ENCODE data around the gene AACS.

DNA sequence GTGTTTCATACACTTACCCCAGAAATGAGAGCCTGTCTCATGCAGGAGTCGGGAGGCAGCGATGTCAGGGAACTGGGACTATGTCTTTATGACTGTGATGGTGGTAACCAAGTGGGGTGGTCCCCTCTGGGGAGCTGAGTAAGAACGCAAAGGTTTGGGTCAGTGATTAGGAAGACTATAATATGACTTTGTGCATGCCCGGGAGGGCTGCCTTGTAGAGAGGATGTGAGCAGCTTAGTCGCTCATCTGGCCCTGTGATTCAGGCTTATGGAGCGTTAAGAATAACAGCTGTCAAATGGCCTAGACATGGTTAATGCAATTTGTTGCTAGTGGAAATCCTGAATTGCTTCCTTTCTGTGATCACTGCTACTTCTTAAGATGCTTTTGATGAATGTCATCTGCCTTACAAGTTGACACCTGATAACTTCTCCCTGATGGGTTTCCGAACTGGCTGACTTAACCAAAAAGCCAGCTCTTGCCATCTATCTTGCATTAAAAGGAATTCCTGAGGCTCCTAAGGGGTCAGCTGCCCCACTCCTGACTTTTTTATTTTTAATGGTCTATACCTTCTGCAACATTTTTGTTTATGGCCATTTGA lies 35.4 kb upstream of the AACS start:
- TF ChIP-seq, protein P1, sequence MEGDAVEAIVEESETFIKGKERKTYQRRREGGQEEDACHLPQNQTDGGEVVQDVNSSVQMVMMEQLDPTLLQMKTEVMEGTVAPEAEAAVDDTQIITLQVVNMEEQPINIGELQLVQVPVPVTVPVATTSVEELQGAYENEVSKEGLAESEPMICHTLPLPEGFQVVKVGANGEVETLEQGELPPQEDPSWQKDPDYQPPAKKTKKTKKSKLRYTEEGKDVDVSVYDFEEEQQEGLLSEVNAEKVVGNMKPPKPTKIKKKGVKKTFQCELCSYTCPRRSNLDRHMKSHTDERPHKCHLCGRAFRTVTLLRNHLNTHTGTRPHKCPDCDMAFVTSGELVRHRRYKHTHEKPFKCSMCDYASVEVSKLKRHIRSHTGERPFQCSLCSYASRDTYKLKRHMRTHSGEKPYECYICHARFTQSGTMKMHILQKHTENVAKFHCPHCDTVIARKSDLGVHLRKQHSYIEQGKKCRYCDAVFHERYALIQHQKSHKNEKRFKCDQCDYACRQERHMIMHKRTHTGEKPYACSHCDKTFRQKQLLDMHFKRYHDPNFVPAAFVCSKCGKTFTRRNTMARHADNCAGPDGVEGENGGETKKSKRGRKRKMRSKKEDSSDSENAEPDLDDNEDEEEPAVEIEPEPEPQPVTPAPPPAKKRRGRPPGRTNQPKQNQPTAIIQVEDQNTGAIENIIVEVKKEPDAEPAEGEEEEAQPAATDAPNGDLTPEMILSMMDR (IDR thresholded peaks at IDR 0.05) = no peak
- TF ChIP-seq EZH2 (IDR thresholded peaks at IDR 0.05; ENCODE audit: borderline replicate concordance, insufficient read depth, low read depth, low read length, poor library complexity, severe bottlenecking) = no peak
